HUES48 (cell line): ENCODE results near the gene DNAJC5.
"Not testable (repeated sequence)": the region's sequence is repeated elsewhere in the genome, so short reads cannot be mapped to it uniquely, and the experiment has no call there.

ENCODE experiments used
- H3K27ac ChIP-seq: one replicate; pipeline ENCODE4 v1.7.0; 2013; ENCODE audit warnings: low read depth, low read length, inconsistent platforms
- H3K27me3 ChIP-seq: 2 replicates; pipeline ENCODE4 v1.6.1; 2013; ENCODE audit warnings: mild to moderate bottlenecking, low read length; ENCODE audit not compliant: control insufficient read depth, insufficient read depth
- H3K36me3 ChIP-seq: 2 replicates; pipeline ENCODE4 v1.6.1; 2013; ENCODE audit warnings: low read length; ENCODE audit not compliant: control insufficient read depth, insufficient read depth
- H3K4me1 ChIP-seq: 2 replicates; pipeline ENCODE4 v1.6.1; 2013; ENCODE audit warnings: mild to moderate bottlenecking, low read length; ENCODE audit not compliant: control insufficient read depth, insufficient read depth
- H3K4me3 ChIP-seq: 2 replicates; pipeline ENCODE4 v1.5.1; 2013; ENCODE audit warnings: mild to moderate bottlenecking, low read depth, low read length
- H3K9ac ChIP-seq: 2 replicates; pipeline ENCODE4 v1.6.1; 2013; ENCODE audit warnings: mild to moderate bottlenecking, low read depth, low read length, moderate library complexity
- H3K9me3 ChIP-seq: 2 replicates; pipeline ENCODE4 v1.6.1; 2013; ENCODE audit warnings: low read length; ENCODE audit not compliant: control insufficient read depth, insufficient read depth

Gene DNAJC5

GRCh38 chr20:63878899-63879663 is 15.8 kb upstream of the DNAJC5 start:
- Histone ChIP-seq H3K27ac (no peak overlapping the region), H3K9ac (no peak overlapping the region), H3K36me3 (peaks cover 74% of the 10 kb centered on the region), H3K9me3 (no peaks in the 10 kb centered on the region), H3K4me3 (no peak overlapping the region), H3K27me3 (no peaks in the 10 kb centered on the region), H3K4me1 (no peaks in the 10 kb centered on the region)

- H3K36me3 ChIP-seq: peaks cover 74% of the 10 kb centered on the region
- not testable (repeated sequence) for H3K27me3 ChIP-seq, H3K9ac ChIP-seq, H3K27ac ChIP-seq, H3K4me1 ChIP-seq, H3K9me3 ChIP-seq, H3K4me3 ChIP-seq
Observed at GRCh38 chr20:63880901-63881300, 14.0 kb upstream of the DNAJC5 start.

GRCh38 chr20:63881451-63882226 is 13.3 kb upstream of the DNAJC5 start:
- Histone ChIP-seq H3K27me3 (no peaks in the 10 kb centered on the region), H3K9ac (no peak overlapping the region), H3K4me3 (no peak overlapping the region), H3K27ac (no peak overlapping the region), H3K9me3 (no peaks in the 10 kb centered on the region), H3K4me1 (no peaks in the 10 kb centered on the region), H3K36me3 (peaks cover 69% of the 10 kb centered on the region)

- Histone ChIP-seq H3K36me3 (peaks cover 71% of the 10 kb centered on the region), H3K27ac (no peak overlapping the region), H3K9me3 (no peaks in the 10 kb centered on the region), H3K27me3 (no peaks in the 10 kb centered on the region), H3K4me1 (no peaks in the 10 kb centered on the region), H3K4me3 (no peak overlapping the region), H3K9ac (no peak overlapping the region)
Observed at GRCh38 chr20:63882257-63883200, 12.4 kb upstream of the DNAJC5 start.

- Histone ChIP-seq H3K4me1 (no peaks in the 10 kb centered on the region), H3K27me3 (no peaks in the 10 kb centered on the region), H3K36me3 (peaks cover 71% of the 10 kb centered on the region), H3K4me3 (no peak overlapping the region), H3K27ac (no peak overlapping the region), H3K9me3 (no peaks in the 10 kb centered on the region), H3K9ac (no peak overlapping the region)
Observed at GRCh38 chr20:63883201-63883593, 11.7 kb upstream of the DNAJC5 start.

- Histone ChIP-seq H3K36me3 (peaks cover 73% of the 10 kb centered on the region), H3K9me3 (no peaks in the 10 kb centered on the region), H3K4me1 (no peaks in the 10 kb centered on the region), H3K27ac (no peak overlapping the region), H3K9ac (no peak overlapping the region), H3K27me3 (no peaks in the 10 kb centered on the region), H3K4me3 (no peak overlapping the region)
Observed at GRCh38 chr20:63884506-63885263, 10.2 kb upstream of the DNAJC5 start.

GRCh38 chr20:63885264-63886053 is 9.5 kb upstream of the DNAJC5 start:
- Histone ChIP-seq H3K27ac (no peak overlapping the region), H3K4me3 (no peak overlapping the region), H3K9me3 (no peaks in the 10 kb centered on the region), H3K36me3 (peaks cover 81% of the 10 kb centered on the region), H3K4me1 (no peaks in the 10 kb centered on the region), H3K9ac (no peak overlapping the region), H3K27me3 (no peaks in the 10 kb centered on the region)

GRCh38 chr20:63886054-63886419 is 8.9 kb upstream of the DNAJC5 start:
- H3K27ac ChIP-seq: no peak overlapping the region
- no peak overlapping the region for H3K9ac ChIP-seq
- no peak overlapping the region for H3K4me3 ChIP-seq
- H3K9me3 ChIP-seq: no peaks in the 10 kb centered on the region
- H3K27me3 ChIP-seq: no peaks in the 10 kb centered on the region
- H3K4me1 ChIP-seq: no peaks in the 10 kb centered on the region
- peaks cover 86% of the 10 kb centered on the region for H3K36me3 ChIP-seq

GRCh38 chr20:63886921-63887320 is 8.0 kb upstream of the DNAJC5 start:
- Histone ChIP-seq H3K9me3 (no peaks in the 10 kb centered on the region), H3K27me3 (no peaks in the 10 kb centered on the region), H3K36me3 (peaks cover 82% of the 10 kb centered on the region), H3K9ac (no peak overlapping the region), H3K27ac (no peak overlapping the region), H3K4me3 (no peak overlapping the region), H3K4me1 (no peaks in the 10 kb centered on the region)
